GM12872 (cell line): ENCODE results near the gene CLMP.
A peak's percentile ranks its signal among the peaks of the same experiment; 100 is the strongest.

Experiments used
- CTCF ChIP-seq: IDR thresholded peaks from 3 replicates; pipeline ENCODE4 v1.5.1; 2011; ENCODE audit warnings: low read depth, mild to moderate bottlenecking, low read length, moderate library complexity; ENCODE audit not compliant: insufficient read depth

Gene CLMP

GRCh38 chr11:123061403-123062157 lies 133.5 kb downstream of the CLMP start, which contains the start of gene HSPA8:
Gene HSPA8, minus strand, starts transcription at chr11:123062136. Its CDS starts 812 bp downstream, at chr11:123061324.
- no peak for TF ChIP-seq CTCF

- TF ChIP-seq CTCF: no peak
Observed at GRCh38 chr11:123060277-123061000, 134.6 kb downstream of the CLMP start.

GRCh38 chr11:123057661-123058305 lies 137.3 kb downstream of the CLMP start:
- no peak for TF ChIP-seq CTCF

GRCh38 chr11:123056835-123057491 lies 138.1 kb downstream of the CLMP start:
- no peak for TF ChIP-seq CTCF

GRCh38 chr11:123055191-123055901 lies 139.7 kb downstream of the CLMP start:
- TF ChIP-seq CTCF: no peak

- peak; percentile 72 for TF ChIP-seq CTCF
Observed at GRCh38 chr11:123054301-123055065, 140.6 kb downstream of the CLMP start.
